Keratinocyte (primary cell): ENCODE measurements around the gene BCAT1. TPM values are rescaled to one million over a fixed set of nuclear protein-coding genes. Genes with fewer than 3 reads are reported as not detected.

Experiments used
- DNase-seq: peaks from one replicate; pipeline ENCODE4 v3.0.0-alpha.2; 2011; ENCODE audit warnings: low read depth, missing footprints, low spot score
- FAIRE-seq: peaks from 2 replicates; lab custom pipeline; 2011; peaks lifted over from hg19 to GRCh38; lab: Jason Lieb, UNC
- H2AFZ ChIP-seq: 2 replicates; pipeline ENCODE4 v1.6.0; 2012; ENCODE audit warnings: low read length, control low read depth, inconsistent platforms; ENCODE audit not compliant: control insufficient read depth
- H3K27ac ChIP-seq: 2 replicates; pipeline ENCODE4 v1.5.1; 2011; ENCODE audit warnings: low read length; ENCODE audit not compliant: control insufficient read depth, insufficient read depth
- H3K27me3 ChIP-seq: 3 replicates; pipeline ENCODE4 v1.6.0; 2011; ENCODE audit warnings: low read length; ENCODE audit not compliant: control insufficient read depth, insufficient read depth; ENCODE audit errors: extremely low read depth
- H3K36me3 ChIP-seq, 2 experiments: 2 replicates in 1 of 2; 3 replicates in 1 of 2; pipeline ENCODE4 v1.5.1; 2011; ENCODE audit warnings: low read length in 2 of 2, mild to moderate bottlenecking in 1 of 2; ENCODE audit not compliant: control insufficient read depth in 2 of 2, insufficient read depth in 2 of 2; ENCODE audit errors: extremely low read depth in 1 of 2
- H3K4me1 ChIP-seq: 3 replicates; pipeline ENCODE4 v1.5.1; 2011; ENCODE audit warnings: low read length; ENCODE audit not compliant: control insufficient read depth, insufficient read depth; ENCODE audit errors: extremely low read depth
- H3K4me2 ChIP-seq: 3 replicates; pipeline ENCODE4 v1.6.0; 2011; ENCODE audit warnings: low read depth, low read length; ENCODE audit not compliant: control insufficient read depth, insufficient read depth; ENCODE audit errors: extremely low read depth
- H3K4me3 ChIP-seq, 3 experiments: fragments of 200-600 bp in 1 of 3; sonication (generic) in 1 of 3; 2 replicates in 2 of 3; 3 replicates in 1 of 3; pipeline ENCODE4 v1.5.1; 2011 to 2016; ENCODE audit warnings: low read length in 3 of 3, mild to moderate bottlenecking in 3 of 3, control low read depth in 2 of 3, inconsistent platforms in 1 of 3, low read depth in 1 of 3, mixed read lengths in 1 of 3, mixed run types in 1 of 3, moderate library complexity in 1 of 3; ENCODE audit not compliant: control insufficient read depth in 2 of 3, insufficient read depth in 2 of 3; ENCODE audit errors: extremely low read depth in 1 of 3
- H3K79me2 ChIP-seq: 2 replicates; pipeline ENCODE4 v1.6.0; 2012; ENCODE audit warnings: low read length; ENCODE audit not compliant: control insufficient read depth, insufficient read depth
- H3K9ac ChIP-seq: 3 replicates; pipeline ENCODE4 v1.6.0; 2011; ENCODE audit warnings: low read length; ENCODE audit not compliant: control insufficient read depth, insufficient read depth; ENCODE audit errors: extremely low read depth
- H3K9me1 ChIP-seq: 3 replicates; pipeline ENCODE4 v1.6.0; 2011; ENCODE audit warnings: low read length; ENCODE audit not compliant: control insufficient read depth, insufficient read depth; ENCODE audit errors: extremely low read depth
- H3K9me3 ChIP-seq: 2 replicates; pipeline ENCODE4 v1.5.1; 2012; ENCODE audit warnings: low read depth, low read length; ENCODE audit not compliant: control insufficient read depth
- H4K20me1 ChIP-seq: 3 replicates; pipeline ENCODE4 v1.6.0; 2011; ENCODE audit warnings: low read length; ENCODE audit not compliant: control insufficient read depth, insufficient read depth; ENCODE audit errors: extremely low read depth
- CTCF ChIP-seq, 3 experiments: IDR thresholded peaks in 1 of 3; conservative IDR thresholded peaks in 1 of 3; optimal IDR thresholded peaks in 1 of 3; 2 replicates in 2 of 3; 3 replicates in 1 of 3; pipeline versions ENCODE3 to v1.5.1; 2011; ENCODE audit warnings: low read length in 3 of 3, mild to moderate bottlenecking in 3 of 3, moderate library complexity in 2 of 3, control low read depth in 1 of 3, inconsistent platforms in 1 of 3; ENCODE audit not compliant: insufficient read depth in 2 of 3; ENCODE audit errors: extremely low read depth in 1 of 3
- EZH2 ChIP-seq: IDR thresholded peaks from one replicate; pipeline ENCODE4 v1.6.1; 2012; ENCODE audit warnings: inconsistent platforms, mild to moderate bottlenecking, low read length, moderate library complexity
- dilution Hi-C: fragments of 300-500 bp; cut with MboI; formaldehyde crosslinking; loops from one replicate; pipeline ENCODE4 v1.7.0; 2020; ENCODE audit warnings: low sequenced_read_pairs; ENCODE audit not compliant: extremely low pct_ligation_motif_present
- polyA plus RNA-seq, 5 experiments: library from polyadenylated mRNA; depleted of rRNA in 3 of 5; stranded (reverse) in 3 of 5; stranded (forward) in 1 of 5; unstranded in 1 of 5; fragments of >200 nt; gene quantifications; 1 replicate in 1 of 5; 2 replicates in 3 of 5; 3 replicates in 1 of 5; pipeline versions ENCODE4 v1.2.1 to v1.2.3, GENCODE V29; 2011 to 2012; ENCODE audit warnings: missing spikeins in 2 of 5, low read depth in 1 of 5, low replicate concordance in 1 of 5

Gene BCAT1
- polyA plus RNA-seq, 1 donor (not counting 4 experiments of a cell fraction or from before 2014, with no cell fraction given), result 6.5 TPM

- no peaks in the 10 kb centered on the region for H3K9me3 ChIP-seq
- FAIRE-seq (peak; percentile 51), DNase-seq (no peak)
- H3K4me3 ChIP-seq, result no peak overlapping the region
- H2AFZ ChIP-seq, result no peak overlapping the region
- H4K20me1 ChIP-seq, result no peaks in the 10 kb centered on the region
- dilution Hi-C loops, result no loop called here
- no peaks in the 10 kb centered on the region for H3K9me1 ChIP-seq
- no peaks in the 10 kb centered on the region for H3K36me3 ChIP-seq
- H3K27me3 ChIP-seq, result no peaks in the 10 kb centered on the region
- no peaks in the 10 kb centered on the region for H3K79me2 ChIP-seq
- no peak overlapping the region for H3K27ac ChIP-seq
- H3K4me2 ChIP-seq, result no peak overlapping the region
- peaks cover 7% of the 10 kb centered on the region for H3K4me1 ChIP-seq
- TF ChIP-seq EZH2 (no peak), CTCF (optimal IDR thresholded peaks at IDR 0.05 in 1 of 3, IDR thresholded peaks at IDR 0.05 in 1 of 3, conservative IDR thresholded peaks at IDR 0.05 in 1 of 3; ENCODE audit: extremely low read depth in 1 of 3, insufficient read depth in 2 of 3, low read length in 3 of 3) (no peak)
- H3K9ac ChIP-seq, result no peak overlapping the region
These were observed 47.3 kb upstream of the BCAT1 start for GRCh38 chr12:24996102-24996797.

GRCh38 chr12:24993793-24994192 lies 44.9 kb upstream of the BCAT1 start:
- DNase-seq (no peak), FAIRE-seq (no peak)
- no peak for TF ChIP-seq EZH2
- TF ChIP-seq CTCF (optimal IDR thresholded peaks at IDR 0.05 in 1 of 3, IDR thresholded peaks at IDR 0.05 in 1 of 3, conservative IDR thresholded peaks at IDR 0.05 in 1 of 3; ENCODE audit: extremely low read depth in 1 of 3, insufficient read depth in 2 of 3, low read length in 3 of 3), result no peak
- no peaks in the 10 kb centered on the region for H3K9me1 ChIP-seq
- H3K9ac ChIP-seq, result no peak overlapping the region
- no peaks in the 10 kb centered on the region for H3K9me3 ChIP-seq
- H3K27me3 ChIP-seq, result no peaks in the 10 kb centered on the region
- no peak overlapping the region for H3K27ac ChIP-seq
- H3K36me3 ChIP-seq, result no peaks in the 10 kb centered on the region
- no peak overlapping the region for H3K4me2 ChIP-seq
- H3K79me2 ChIP-seq, result no peaks in the 10 kb centered on the region
- dilution Hi-C loops, result no loop called here
- H3K4me3 ChIP-seq, result no peak overlapping the region
- H2AFZ ChIP-seq, result no peak overlapping the region
- no peaks in the 10 kb centered on the region for H4K20me1 ChIP-seq
- H3K4me1 ChIP-seq, result peaks cover 7% of the 10 kb centered on the region
